Heart left ventricle (tissue), 16 donors: ENCODE measurements around the gene CCDC69. TPM values are rescaled to one million over a fixed set of nuclear protein-coding genes. Genes with fewer than 3 reads are reported as not detected.

ENCODE experiments used
- ATAC-seq, 4 donors: fragments of 200-7000 bp; cut with Tn5 transposase; one replicate each; pipeline ENCODE4 v1.9.1; 2020 to 2022; ENCODE audit warnings: moderate library complexity in 4 of 4, mild to moderate bottlenecking in 3 of 4, moderate number of reproducible peaks in 1 of 4
- DNase-seq, 5 donors: peaks; one replicate each; pipeline ENCODE4 v3.0.0-alpha.2; 2020
- H3K27ac ChIP-seq, 12 donors: fragments of 200-600 bp; sonication (generic) in 4 of 12; one replicate each; pipeline versions ENCODE4 v1.5.0 to v1.8.0; 2016 to 2022; ENCODE audit warnings: mild to moderate bottlenecking in 2 of 12
- H3K27me3 ChIP-seq, 9 donors: fragments of 200-600 bp; sonication (generic) in 2 of 9; one replicate each; pipeline versions ENCODE4 v1.5.1 to v1.8.0; 2016 to 2022; ENCODE audit warnings: mild to moderate bottlenecking in 3 of 9
- H3K36me3 ChIP-seq, 9 donors: fragments of 200-600 bp; sonication (generic) in 2 of 9; one replicate each; pipeline versions ENCODE4 v1.5.0 to v1.8.0; 2018 to 2022; ENCODE audit warnings: mild to moderate bottlenecking in 2 of 9
- H3K4me1 ChIP-seq, 12 donors: fragments of 200-600 bp; sonication (generic) in 4 of 12; one replicate each; pipeline versions ENCODE4 v1.5.0 to v1.8.0; 2016 to 2022; ENCODE audit warnings: mild to moderate bottlenecking in 3 of 12
- H3K4me3 ChIP-seq, 12 donors: fragments of 200-600 bp; sonication (generic) in 4 of 12; one replicate each; pipeline versions ENCODE4 v1.5.0 to v1.8.0; 2017 to 2022; ENCODE audit warnings: mild to moderate bottlenecking in 9 of 12, moderate library complexity in 4 of 12
- H3K9me3 ChIP-seq, 12 donors: fragments of 200-600 bp; sonication (generic) in 4 of 12; one replicate each; pipeline versions ENCODE4 v1.5.0 to v1.8.0; 2016 to 2022; ENCODE audit warnings: mild to moderate bottlenecking in 1 of 12
- POLR2A ChIP-seq, 2 donors: fragments of 450-650 bp; IDR thresholded peaks; one replicate each; pipeline ENCODE4 v1.6.1; 2017; ENCODE audit warnings: antibody characterized with exemption in 2 of 2, mild to moderate bottlenecking in 2 of 2, moderate library complexity in 2 of 2
- WGBS, 4 donors: extraction: QIAGEN DNeasy Blood & Tissue Kit in 2 of 4; methylation state at CpG; one replicate each; pipeline versions ENCODE4 v1.1.5 to v1.1.7; 2013 to 2018; 5-methylcytosine and 5-hydroxymethylcytosine counted together
- intact Hi-C, 10 donors: fragments of 100-400 bp; cut with DNase I; formaldehyde crosslinking; loops; one replicate each; pipeline versions ENCODE4 v1.11.1 to v1.14.2; 2022
- polyA plus RNA-seq, 2 donors: library from polyadenylated mRNA; stranded (reverse); fragments of 200-250 nt; gene quantifications; one replicate each; pipeline ENCODE4 v1.2.3, GENCODE V29; 2013
- total RNA-seq, 9 donors: library from RNA; depleted of rRNA in 2 of 9; stranded (reverse); fragments of >200 nt in 2 of 9; fragmentation: NEBNext Ultra II Directional in 3 of 9; extraction: Animal tissue kit (Norgen Biotek cat#: 25700) in 3 of 9; gene quantifications; one replicate each; pipeline versions ENCODE4 v1.1.0 to v1.2.4, GENCODE V29; 2016 to 2023
- TF ChIP-seq, protein P1 (sequence below), 12 donors: fragments of 200-600 bp; sonication (generic) in 4 of 12; IDR thresholded peaks; one replicate each; pipeline versions ENCODE4 v1.5.0 to v1.8.0; 2018 to 2022; ENCODE audit warnings: antibody characterized with exemption in 12 of 12, mild to moderate bottlenecking in 5 of 12
- donor health status: ischemic (EF 13 %, LVEDD 7.1; RV severe dilation, severe dysfunction).
- donor health status: healthy with polysubstance abuse.
- donor health status: DM: no; HTN: yes; CAD: no.
- donor health status: DM: no; HTN: no; CAD: no.
- donor health status: ischemic (EF 25% LVEDD 6.9; RV normal size, moderate dysfunction).
- donor health status: ischemic (EF 25% LVEDD 5.7; RV mildly dilated, moderate dysfunction).
- donor health status: healthy.
- donor health status: DM: yes; HTN: yes; CAD: no.
- donor health status: ischemic (EF 35%, LVEDD 5.7; RV mildly dilated, moderate dysfunction).
- donor health status: nonischemic (EF 11% LVEDD 7.7; RV severe dilation, severe dysfunction).
- donor health status: DM: yes; HTN: yes; CAD: no.
- donor health status: PGD.
- donor health status: ischemic (EF 29% LVEDD 5.4; RV normal size, mild dysfunction).
- donor health status: nonischemic (EF 23%, LVEDD 6.1; RV moderate dilation, normal function).

The CCDC69 gene
- total and polyA plus RNA-seq, 11 donors: 82.5 to 245 (median 119) TPM

DNA sequence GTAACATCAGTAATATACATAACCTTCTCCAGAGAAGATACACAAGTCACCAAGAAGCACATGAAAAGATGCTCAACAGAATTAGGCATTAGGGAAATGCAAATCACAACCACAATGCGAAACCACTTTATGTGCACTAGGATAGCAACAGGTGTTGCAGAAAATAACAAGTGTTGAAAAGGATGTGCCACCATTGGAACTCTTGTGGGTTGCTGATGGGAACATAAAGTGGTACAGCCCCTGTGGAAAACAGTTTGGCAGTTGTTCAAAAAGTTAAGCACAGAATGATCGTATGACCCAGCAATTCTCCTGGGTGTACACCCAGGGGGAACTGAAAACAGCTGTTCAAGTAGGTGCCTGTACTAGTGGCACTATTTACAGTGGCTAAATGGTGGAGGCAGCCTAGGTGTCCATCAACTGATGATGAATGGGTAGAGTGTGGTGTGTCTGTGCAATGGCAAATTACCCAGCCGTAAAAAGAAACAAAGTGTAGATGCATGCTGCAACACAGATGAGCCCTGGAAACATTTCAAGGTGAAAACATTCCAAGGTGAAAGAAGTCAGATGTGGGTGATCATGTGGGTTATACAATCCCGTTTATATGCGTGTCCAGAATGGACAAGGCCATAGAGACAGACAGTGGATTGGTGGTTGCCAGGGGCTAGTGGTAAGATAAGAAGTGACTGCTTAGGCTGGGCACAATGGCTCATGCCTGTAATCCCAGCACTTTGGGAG is 27.2 kb downstream of the CCDC69 start:
- WGBS, 4 donors: 44 to 61% (median 53%) methylated on average over 5 of the region's 5 CpGs
- ATAC-seq (peak; percentile 9 to 71 (median 36)), DNase-seq (peak in 1 of 5 donors; percentile 7)
- Histone ChIP-seq H3K4me1 (peaks cover 0 to 23% (median 0%) of the 10 kb centered on the region in 12 donors), H3K4me3 (no peak overlapping the region), H3K27me3 (no peaks in the 10 kb centered on the region), H3K9me3 (peaks cover 0 to 14% (median 6%) of the 10 kb centered on the region in 12 donors), H3K36me3 (peaks cover 0 to 67% (median 61%) of the 10 kb centered on the region in 9 donors), H3K27ac (peak overlapping the region in 3 of 12 donors; percentile 7 to 29 (median 13))
- intact Hi-C loops: loop anchor here in 1 of 10 donors (5.0 kb wide), 1 partner anchor 41 kb away; no protein-coding TSS in a partner anchor
- TF ChIP-seq, protein P1, sequence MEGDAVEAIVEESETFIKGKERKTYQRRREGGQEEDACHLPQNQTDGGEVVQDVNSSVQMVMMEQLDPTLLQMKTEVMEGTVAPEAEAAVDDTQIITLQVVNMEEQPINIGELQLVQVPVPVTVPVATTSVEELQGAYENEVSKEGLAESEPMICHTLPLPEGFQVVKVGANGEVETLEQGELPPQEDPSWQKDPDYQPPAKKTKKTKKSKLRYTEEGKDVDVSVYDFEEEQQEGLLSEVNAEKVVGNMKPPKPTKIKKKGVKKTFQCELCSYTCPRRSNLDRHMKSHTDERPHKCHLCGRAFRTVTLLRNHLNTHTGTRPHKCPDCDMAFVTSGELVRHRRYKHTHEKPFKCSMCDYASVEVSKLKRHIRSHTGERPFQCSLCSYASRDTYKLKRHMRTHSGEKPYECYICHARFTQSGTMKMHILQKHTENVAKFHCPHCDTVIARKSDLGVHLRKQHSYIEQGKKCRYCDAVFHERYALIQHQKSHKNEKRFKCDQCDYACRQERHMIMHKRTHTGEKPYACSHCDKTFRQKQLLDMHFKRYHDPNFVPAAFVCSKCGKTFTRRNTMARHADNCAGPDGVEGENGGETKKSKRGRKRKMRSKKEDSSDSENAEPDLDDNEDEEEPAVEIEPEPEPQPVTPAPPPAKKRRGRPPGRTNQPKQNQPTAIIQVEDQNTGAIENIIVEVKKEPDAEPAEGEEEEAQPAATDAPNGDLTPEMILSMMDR (IDR thresholded peaks at IDR 0.05): no peak
- TF ChIP-seq POLR2A (IDR thresholded peaks at IDR 0.05): no peak

DNA sequence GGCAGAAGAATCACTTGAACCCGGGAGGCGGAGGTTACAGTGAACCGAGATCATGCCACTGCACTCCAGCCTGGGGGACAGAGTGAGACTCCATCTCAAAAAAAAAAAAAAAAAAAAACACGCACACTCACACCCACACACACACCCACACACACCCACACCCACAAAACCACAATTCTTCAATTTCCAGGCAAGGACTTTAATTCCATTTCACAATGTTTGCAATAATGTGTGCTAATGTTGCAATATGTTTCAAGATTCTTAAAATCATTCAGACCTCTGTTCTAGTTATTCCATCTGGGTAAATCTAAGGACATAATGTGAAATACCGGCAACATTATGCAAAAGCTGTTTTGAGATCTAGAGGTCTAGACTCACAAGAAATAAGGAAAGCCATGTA is 28.3 kb downstream of the CCDC69 start:
- Histone ChIP-seq H3K36me3 (peaks cover 0 to 56% (median 50%) of the 10 kb centered on the region in 9 donors), H3K9me3 (peaks cover 0 to 19% (median 6%) of the 10 kb centered on the region in 12 donors), H3K4me3 (no peak overlapping the region), H3K27me3 (no peaks in the 10 kb centered on the region), H3K27ac (peak overlapping the region in 1 of 12 donors; percentile 5), H3K4me1 (peaks cover 0 to 30% (median 0%) of the 10 kb centered on the region in 12 donors)
- ATAC-seq: peak in 1 of 4 donors; percentile 27
- no peak for DNase-seq
- WGBS, 4 donors: 86 to 95% (median 89%) methylated on average over 5 of the region's 5 CpGs
- intact Hi-C loops: loop anchor here in 1 of 10 donors (5.0 kb wide), 1 partner anchor 42 kb away; no protein-coding TSS in a partner anchor
- no peak for TF ChIP-seq POLR2A (IDR thresholded peaks at IDR 0.05)
- TF ChIP-seq, protein P1 (IDR thresholded peaks at IDR 0.05): no peak

DNA sequence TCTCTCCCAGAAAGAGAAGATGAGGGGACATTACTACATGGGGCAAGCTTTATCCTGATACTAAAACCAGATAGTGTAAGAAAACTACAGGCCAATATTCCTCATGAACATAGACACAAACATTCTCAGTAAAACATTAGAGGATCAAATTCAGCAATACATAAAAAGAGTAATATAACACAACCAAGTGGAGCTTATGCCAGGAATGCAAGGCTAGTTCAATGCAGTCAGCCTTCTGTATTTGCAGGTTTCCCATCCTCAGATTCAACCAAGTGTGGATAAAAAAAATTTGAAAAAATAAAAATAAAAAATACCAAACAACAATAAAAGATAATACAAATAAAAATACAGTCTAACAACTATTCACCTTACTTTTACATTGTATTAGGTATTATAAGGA is 31.3 kb downstream of the CCDC69 start:
- Histone ChIP-seq H3K27me3 (no peaks in the 10 kb centered on the region), H3K27ac (no peak overlapping the region), H3K4me3 (no peak overlapping the region), H3K9me3 (peaks cover 0 to 29% (median 7%) of the 10 kb centered on the region in 12 donors), H3K36me3 (peaks cover 0 to 54% (median 28%) of the 10 kb centered on the region in 9 donors), H3K4me1 (peaks cover 0 to 30% (median 0%) of the 10 kb centered on the region in 12 donors)
- no peak for TF ChIP-seq POLR2A (IDR thresholded peaks at IDR 0.05)
- TF ChIP-seq, protein P1 (IDR thresholded peaks at IDR 0.05): no peak
- ATAC-seq (no peak), DNase-seq (no peak)
- intact Hi-C loops: no loop called here

DNA sequence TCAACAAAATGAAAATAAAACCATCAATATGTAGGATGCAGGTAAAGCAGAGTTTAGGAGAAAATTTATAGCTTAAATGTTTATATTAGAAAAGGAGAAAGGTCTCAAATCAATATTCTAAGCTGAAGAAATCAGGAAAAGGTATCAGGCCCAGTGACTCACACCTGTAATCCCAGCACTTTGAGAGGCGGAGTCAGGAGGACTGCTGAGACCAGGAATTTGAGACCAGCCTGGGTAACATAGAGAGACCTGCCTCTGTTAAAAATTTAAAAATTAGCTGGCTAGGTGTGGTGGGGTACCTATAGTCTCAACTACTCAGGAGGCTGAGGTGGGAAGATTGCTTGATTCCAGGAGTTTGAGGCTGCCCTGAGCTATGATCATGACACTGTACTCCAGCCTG is 32.2 kb downstream of the CCDC69 start:
- no peak for ATAC-seq
- Histone ChIP-seq H3K27me3 (no peaks in the 10 kb centered on the region), H3K4me3 (no peak overlapping the region), H3K4me1 (peaks cover 0 to 26% (median 0%) of the 10 kb centered on the region in 12 donors), H3K27ac (no peak overlapping the region), H3K36me3 (peaks cover 0 to 54% (median 26%) of the 10 kb centered on the region in 9 donors), H3K9me3 (peaks cover 0 to 29% (median 7%) of the 10 kb centered on the region in 12 donors)
- intact Hi-C loops: no loop called here
- TF ChIP-seq, protein P1 (IDR thresholded peaks at IDR 0.05): no peak
- TF ChIP-seq POLR2A (IDR thresholded peaks at IDR 0.05): no peak
- WGBS, 4 donors: 92 to 98% (median 97%) methylated on average over 1 of the region's 1 CpG
- no peak for DNase-seq
